Measurements from ENCODE around the gene SHROOM3.

Gene SHROOM3

DNA sequence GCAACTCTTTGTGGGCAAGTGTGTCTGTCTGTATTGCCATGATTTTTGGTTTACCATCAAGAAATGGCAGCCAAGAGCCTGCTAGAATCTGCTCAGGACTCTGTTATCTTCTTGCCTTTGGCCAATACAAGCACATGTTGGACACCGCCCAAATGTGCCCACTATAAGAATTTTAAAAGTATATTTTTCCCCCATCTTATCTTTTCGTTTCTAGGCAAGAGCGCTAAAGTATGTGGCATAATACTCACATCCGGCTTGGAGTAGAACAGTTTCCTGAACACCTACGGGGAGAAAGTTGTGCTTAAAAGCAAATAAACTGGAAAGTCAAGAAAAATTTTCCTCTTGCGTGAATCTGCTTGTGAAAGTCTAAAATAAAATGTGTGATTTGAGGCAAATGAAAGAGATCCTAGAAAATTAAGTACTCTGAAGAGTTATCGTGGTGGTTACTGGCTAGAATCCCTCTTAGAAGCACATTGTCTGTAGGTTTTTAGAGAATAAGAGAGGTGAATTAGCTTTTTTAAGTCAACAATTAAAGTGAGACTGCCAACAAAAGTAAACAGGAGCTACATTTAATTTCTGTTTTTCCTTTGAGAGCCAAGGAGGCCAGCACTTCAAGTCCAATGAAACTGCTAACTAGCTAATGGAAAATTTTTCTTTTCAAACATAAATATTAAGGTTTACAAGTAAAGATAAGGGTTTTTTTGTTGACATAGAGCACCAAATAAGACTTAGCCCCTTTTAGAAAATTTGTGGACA, 242.7 kb downstream of the SHROOM3 start:
- no peak for DNase-seq

DNA sequence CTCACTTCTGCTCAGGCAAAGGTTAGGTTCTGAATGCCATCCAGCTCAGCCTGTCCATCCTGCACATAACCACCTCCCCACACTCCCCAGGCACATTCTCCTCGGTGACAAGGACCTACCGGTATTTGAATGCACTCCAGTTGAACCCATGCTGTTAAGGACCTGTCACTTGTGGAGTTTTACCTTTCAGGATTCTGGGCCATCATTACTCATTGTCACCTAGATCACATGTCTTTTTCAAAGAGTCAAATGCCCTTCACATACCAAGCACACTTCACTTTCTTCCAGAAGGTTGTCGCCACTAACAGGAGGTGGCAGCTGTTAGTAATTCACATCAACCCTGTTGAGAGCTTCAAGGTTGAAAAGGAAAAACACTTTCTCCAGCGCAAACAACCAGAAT, 244.7 kb downstream of the SHROOM3 start:
- no peak for DNase-seq

DNA sequence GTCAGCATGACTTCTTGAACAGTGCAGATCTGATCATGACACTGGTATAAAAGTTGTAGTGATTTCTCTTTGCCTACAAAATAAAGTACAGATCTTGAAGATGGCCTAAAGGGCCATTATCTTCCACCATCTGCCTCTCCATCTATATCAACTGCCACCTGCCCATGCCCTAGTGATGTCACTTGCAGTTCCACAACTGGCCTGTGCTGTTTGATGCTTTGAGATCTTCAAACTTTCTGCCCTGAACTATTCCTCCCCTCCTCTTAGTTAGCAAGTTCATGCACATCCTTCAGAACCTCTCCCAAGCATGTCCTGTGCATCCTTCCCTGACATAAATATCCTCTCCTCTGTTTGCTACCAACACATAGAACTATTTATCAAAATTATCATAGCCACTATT, 245.9 kb downstream of the SHROOM3 start:
- DNase-seq, result no peak

DNA sequence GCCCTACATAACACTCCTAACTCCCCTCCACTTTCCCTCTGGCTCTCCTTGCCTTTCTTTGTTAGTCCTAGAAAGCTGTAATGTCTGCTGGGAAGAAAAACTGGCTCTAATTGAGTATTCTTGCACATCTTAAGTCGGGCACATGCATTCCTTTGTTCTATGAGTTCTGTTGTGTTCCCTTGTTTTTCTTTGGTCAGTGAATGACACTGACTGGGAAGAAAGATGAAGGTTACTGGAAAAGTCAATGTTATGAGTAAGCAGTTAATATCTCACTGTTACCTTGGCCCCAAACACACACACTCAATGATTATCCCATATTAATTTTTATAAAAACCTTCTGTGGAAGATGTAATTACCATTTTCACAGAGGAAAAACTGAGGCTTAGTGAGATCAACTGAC, 247.0 kb downstream of the SHROOM3 start:
- no peak for DNase-seq

DNA sequence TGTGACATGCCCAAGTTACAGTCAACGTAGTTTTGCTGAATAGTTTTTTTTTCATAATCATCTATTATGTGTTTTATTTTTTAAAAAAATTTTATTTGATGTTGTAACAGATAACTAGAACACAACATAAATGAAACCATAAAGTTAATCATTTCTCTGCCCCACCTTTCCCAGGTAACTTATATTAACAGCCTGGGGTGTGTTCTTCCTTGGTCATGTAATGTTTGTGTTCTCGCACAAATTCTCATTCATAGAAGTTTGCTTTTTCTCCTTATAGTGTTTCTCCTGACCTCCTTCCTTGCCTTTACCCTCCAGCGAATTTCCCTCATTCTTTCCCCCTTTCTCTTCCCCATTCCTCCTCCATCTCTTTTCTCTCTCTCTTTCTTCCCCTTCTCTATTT, 248.1 kb downstream of the SHROOM3 start:
- no peak for DNase-seq

DNA sequence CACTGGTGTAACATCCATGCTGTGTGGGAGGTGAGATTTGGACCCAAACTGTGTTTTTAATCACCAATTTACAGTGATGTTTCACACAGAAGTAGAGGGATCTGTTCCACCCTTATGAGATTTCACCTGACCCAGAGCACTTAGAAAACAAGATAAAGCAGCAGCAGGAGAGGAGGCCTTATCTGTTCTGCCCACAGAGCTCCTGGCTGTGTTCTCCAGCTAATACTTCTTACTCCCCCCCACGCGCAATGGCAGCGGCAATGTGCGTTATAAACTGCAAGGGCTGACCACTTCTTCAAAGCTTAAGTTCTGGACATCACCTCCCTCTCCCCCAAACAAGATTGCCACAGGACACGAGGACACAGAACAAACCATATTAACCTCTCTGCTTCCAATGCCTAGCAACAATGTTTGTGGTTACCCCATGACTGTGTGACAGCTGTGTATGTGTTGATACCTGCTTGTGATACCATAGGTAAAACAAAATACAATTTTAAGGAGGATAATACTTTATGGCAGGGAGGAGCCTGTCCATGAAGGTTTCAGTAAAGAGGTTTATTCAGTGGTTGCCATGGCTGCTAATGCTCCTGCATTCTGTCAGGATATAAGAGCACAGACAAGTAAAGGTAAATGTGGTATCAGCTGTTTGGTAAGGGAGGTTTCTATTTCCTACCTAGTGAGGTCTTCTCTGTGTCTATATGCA, 252.9 kb downstream of the SHROOM3 start:
- DNase-seq, result no peak

DNA sequence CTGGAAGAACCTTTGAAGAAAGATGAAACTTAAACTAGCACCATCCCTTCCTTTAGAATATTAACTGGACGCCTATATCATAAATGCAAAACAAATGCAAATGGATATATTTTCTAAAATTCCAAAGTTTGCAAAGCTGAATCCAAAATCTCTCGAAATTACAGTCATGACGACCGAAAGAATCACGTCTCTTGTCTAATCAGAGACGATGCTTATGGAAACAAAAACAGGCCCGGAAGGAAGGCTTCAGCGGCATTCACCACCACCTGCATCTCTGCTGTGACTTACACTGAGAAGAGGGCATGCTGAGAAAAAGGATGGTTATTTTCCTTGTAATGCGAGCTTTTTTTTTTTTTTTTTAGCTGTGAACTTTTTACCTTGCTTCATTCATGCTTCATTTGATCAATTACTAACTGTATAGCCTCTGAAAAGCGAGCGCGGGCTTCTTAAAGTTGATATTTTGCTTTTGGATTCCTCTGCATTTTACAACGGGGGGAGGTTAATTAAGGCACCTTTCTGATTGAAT, 253.7 kb downstream of the SHROOM3 start:
- DNase-seq, result no peak

DNA sequence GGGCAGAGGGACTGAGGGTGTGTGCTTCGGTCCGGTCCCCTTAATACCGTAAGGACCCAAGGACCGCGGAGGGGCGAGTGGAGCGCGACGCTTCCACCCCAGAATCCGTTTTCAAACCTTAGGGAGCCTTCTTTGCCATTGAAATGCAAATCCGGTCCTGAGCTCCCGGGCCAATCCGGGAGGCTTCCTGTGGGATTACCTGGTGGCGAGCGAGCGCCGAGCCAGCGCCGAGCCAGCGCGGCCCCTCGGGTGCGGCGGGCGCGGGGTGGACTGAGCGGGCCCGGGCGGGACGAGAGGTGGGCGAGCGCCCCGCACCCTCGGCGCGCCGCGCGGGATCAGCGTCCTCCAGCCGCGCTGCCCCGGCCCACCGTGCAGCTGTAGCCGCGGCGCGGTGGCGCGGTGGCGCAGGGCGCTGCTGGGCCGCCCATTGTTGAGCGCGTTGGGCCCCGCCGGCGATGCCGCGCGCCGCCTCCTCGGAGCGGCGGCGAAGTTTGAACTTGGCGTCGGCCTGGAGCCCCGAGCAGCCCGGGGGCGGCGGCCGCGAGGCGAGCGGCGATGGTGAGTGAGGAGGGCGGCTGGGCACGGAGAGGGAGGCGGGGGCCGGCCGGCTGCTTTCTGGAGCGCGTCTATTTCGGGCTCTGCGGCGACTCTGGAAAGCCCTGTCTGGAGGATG, 254.3 kb downstream of the SHROOM3 start:
- no peak for DNase-seq

DNA sequence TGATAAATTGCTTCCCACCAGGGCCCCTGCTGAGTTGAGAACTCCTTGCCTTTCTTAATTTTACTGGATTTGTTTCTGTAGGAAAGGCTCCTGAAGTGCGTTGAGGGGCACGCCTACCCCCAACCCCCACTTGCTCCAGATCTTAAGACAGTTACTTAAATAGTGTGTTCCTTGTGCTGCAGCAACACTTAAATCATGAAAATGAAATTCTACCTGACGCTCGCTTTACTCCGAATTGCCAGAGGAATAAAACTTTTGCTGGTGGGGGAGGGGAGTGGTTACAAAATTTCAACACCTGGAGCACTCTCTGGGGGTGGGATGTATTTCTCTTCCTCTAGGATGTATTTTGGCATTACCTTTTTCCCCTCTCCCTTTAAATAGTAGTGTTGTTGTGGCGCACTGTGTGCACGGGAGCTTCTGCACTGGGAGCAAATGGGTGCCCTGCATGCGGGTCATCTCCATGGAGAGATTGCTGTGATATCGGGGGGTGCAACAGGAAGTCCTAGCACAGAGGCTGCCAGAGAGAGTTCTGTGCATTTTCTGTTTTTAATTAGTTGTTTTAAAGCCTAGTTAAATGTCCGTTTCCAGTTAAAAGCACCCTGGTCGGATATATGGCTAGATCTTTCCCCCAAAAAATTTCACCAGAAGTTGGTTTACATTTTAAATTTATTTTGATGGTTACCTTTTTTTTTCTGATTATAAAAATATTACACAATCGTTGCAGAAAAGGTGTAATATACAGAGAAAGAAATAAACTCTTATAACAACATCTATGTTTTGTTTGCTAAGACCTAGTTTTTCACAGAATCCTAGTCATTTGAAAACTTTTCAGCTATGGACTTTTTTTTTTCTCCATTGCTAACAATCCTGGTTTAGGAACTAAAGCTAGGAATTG, 255.2 kb downstream of the SHROOM3 start:
- DNase-seq, result no peak

DNA sequence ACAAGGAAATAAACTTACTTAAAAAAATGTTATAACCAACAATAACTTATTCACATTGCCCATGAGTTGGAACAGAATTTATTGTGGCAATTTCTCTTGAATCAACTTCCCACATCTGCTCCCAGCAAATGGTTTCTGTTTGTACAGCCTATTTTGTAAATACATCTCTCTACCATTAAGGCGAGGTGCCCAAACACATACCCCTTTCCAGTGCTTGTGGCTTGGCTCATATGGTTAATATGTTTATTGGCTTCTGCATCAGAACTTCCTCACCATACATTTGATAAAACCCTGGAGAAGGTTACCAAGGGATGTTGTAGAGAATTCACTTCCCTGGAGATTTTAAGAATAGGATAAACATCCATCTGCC, 255.9 kb downstream of the SHROOM3 start:
- DNase-seq, result no peak

DNA sequence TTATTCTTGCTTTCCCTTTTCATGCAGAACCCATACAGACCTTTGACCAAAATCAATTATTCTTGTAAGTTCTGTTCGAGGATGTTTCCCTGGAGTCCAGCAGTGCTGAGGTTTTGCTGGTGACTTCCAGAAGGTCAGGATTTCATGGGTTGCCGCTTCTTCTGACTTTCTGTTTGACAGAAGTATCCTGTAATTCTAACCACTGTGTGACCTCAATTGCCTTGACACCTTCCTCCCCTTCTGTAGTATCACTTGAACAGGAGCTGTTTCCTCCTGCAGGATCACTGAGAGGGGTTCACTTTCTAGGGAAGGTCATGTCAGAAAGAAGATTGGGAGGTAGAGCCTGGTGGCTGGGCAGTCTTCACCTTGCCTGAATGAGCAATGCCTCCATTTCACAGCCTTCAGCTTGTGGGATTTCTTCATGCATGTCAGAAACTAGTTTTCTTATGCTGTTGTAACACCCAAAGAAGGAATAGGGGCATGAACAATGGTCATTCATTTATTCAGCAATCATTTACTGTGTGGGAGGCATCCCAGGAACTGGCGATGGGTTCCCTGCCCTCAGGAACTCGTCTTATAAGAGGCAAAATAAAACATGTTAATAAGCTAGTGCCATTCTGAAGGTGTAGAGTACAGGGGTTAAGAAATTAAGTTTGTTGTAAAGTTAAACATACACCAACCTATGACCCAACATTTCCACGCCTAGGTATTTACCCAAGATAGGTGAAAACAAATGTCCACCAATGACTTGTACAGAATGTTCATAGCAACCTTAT, 257.0 kb downstream of the SHROOM3 start:
- no peak for DNase-seq

DNA sequence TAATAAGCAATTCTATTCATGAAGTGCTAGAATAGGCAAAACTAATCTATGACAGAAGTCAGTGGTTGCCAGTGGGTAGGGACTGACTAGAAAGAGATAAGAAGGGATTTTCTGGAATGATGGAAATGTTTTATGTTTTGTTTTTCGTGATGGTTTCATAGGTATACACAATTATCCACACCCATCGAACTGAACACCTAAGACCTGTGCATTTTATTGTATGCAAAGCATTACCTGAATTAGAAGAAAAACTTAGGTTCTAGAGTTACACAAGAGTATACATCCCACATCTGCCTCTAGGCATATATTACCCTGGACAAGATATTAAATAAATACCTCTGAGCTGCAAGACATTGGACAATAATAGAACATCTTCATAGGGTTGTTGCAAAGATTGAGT, 257.7 kb downstream of the SHROOM3 start:
- no peak for DNase-seq

DNA sequence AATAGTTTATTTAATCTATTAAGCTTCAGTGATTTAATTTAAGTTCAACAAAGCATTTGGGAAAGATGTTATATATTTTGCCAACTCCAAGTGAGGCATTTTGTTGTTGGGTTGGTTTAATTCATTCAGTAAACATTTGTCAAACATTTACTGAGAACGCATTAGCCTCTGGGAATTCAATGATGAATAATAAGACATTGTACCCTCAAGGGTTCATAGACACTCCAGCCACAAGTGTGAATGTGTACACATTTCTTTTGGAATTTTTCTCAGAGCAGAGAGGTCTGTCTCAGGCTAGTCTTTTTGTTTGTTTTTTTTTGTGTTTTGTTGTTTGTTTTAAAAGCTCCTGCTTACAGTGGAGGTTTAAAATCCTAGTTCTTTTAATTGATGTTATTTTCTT, 259.0 kb downstream of the SHROOM3 start:
- DNase-seq, result no peak

DNA sequence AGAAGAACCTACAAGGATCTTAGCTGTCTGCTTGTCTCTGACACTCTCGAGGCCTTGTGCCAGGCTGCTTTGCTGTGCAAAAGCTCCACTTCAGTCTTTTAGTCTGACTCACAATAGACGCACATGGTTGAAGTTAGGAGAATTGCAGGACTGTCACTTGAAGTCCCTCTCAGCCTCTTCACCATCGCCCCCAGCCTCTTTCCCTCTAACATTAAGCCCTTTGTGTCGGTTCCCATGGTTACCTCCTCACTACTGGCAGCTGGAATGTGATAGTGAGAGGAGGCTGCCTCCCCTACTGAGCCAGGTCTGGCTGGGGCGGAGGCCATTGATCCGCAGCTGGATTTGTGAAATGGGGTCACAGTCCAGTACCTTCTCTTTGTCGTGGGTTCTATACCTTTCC, 261.1 kb downstream of the SHROOM3 start:
- DNase-seq, result no peak

DNA sequence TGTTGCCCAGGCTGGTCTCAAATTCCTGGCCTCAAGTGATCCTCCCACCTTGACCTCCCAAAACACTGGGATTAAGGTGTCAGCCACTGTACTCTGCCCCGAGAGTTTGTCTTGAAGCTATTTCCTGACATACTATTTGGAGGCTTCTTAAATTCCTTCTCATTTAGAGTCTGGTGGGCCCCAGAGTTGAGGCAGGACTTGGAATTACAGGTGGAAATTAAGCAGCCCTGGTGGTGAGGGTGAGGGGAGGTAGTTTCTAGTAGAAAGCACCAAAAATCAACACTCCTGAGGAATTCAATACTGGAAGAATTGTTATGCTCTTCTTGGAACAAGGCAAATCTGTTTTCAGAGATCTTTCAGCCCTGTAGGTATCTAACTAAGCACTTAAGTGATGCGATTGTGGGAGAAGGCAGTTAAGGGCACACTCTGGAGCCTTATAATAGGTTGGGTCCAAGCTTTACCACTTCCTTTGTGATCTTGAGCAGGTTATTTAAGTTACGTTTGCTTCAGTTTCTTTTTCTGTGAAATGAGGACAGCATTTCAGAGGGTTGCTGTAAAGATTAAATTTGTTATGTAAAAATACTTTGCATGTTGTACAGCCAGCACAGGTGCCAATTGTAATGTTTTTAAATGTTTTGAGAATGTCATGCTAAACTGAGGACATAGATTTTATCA, 262.2 kb downstream of the SHROOM3 start:
- DNase-seq, result no peak

DNA sequence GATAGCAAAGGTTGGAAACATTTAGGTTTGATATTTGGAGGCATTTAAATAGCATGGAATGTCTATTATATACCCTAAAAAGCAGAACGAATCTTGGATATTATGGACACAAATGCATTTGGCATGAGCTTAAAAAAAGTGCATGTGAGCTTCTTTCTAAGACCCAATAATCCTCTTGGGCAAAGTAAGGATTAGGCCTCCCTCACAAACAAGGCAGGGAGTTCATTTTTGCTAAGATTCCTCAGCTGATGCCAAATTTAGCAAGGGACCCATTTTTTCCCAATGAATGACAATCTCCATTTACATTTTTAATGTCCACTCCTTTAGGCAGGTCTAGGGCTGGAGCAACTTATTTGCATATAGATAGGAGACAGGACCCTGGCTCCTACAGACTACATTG, 263.1 kb downstream of the SHROOM3 start:
- no peak for DNase-seq

DNA sequence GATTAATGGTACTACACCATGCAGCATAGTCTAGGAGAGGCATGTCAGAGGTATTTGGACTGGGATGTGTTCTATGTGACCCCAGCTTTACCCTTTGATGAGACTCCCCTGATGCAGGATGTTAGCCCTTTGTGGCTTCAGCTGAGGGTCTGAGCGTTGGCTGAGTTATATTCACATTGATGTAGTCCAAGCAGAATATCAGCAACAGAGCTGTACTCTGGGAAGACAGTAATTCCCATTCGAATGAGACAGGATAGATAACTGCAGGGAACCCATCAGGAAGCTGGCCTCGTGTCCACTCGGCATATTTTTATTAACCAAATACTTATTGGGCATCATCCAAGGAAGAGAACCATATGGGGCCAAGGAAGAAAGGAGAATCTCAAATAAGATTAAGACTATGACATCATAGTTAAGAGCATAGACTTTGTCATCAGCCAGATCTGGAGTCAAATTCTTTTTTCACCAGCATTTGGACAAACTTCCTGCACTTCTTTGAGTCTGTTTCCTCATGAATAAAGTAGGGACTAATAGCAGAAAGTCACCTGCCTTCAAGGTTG, 264.8 kb downstream of the SHROOM3 start:
- DNase-seq, result no peak

DNA sequence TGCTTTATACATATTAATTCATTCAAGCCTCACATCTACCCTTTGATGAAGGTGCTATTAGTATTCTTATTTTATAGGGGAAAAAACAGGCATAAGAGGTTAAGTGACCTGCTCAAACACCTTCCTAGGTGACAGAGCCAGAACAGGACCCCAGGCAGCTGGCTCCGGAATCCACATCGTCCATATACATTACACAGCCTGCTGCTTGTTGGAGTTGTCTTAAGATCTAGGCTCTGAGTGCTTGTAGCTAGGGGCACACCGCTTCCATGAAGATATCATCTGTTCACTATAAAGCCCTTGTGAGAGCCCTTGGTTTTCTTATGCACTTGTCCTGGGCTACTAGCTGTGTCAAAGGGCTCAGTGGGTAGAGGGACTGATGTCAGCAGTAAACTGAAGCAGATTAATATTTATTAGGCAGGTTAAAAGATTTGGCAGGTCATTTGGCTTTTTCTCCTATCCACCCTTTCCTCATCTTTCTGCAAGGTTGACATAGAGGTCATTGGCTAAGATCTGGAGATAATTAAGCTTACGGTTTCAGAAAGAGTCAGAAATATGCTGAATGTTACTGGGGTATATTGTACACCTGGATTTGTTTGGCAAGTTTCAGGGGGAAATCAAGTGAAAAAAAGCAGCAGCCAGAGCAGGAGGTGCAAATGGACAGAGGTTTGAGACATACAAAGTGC, 267.6 kb downstream of the SHROOM3 start:
- no peak for DNase-seq

DNA sequence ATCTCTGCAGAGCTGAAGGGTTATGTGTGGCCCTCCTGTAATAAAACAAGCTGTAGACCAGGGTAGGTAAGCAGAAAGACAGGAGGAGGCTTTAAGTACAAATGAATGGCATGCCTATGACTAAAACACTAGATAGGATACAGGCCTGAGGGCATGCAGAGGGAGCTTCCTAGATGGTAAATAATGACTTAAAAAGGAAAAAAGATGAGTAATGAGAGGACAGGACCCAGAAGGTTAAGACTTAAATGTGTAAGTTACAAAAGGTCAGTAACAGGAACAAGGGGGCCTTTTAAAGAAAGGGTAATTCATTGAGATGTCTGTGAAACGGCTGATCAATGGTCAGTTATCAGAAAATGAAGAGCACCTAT, 268.1 kb downstream of the SHROOM3 start:
- peak; percentile 36 for DNase-seq

DNA sequence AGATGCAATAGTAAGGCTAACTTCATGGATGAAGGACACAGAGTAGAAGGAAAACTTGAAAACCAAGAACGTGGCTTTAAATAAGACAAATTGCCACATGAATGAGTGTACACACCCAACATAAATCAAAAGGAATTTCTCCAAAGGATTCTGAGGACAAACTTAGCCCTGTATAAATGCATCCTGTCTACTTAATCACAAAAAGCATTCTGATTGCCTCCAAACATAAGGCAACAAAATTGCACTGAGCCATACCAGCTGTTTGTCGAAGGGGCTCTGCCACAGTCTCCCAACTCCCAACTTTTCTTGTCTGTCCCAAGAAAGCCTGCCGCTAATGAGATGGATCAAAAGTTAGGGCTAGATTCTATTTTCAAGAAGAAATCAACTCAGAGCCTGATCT, 268.6 kb downstream of the SHROOM3 start:
- DNase-seq, result no peak
